ENCODE results near the gene TRPM3.

DNA sequence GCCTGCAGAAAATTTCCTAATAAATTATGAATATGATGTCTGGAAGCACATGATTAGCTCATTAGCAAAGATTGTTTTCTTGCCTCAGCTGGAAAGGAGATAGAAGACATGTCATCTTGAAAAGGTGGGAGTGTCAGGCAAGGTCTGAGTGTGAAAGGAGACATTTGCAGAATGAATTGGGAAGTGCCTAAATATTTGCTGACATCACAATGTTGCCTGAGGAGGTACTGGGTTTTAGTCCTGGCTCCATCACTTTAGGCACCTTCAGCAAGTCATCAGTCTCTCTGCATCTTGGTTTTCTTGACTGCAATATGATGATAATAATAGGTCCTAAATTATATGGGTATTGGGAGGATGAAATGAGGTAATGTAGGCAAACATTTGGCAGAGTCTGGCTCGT is 140.1 kb downstream of the TRPM3 start:
- no peak for TF ChIP-seq MYC (IDR thresholded peaks at IDR 0.05; ENCODE audit: low read depth, low read length)
- TF ChIP-seq MYC (CRISPR knock-in tag; IDR thresholded peaks at IDR 0.05; ENCODE audit: borderline replicate concordance, low read depth) = no peak
- TF ChIP-seq, protein P1, sequence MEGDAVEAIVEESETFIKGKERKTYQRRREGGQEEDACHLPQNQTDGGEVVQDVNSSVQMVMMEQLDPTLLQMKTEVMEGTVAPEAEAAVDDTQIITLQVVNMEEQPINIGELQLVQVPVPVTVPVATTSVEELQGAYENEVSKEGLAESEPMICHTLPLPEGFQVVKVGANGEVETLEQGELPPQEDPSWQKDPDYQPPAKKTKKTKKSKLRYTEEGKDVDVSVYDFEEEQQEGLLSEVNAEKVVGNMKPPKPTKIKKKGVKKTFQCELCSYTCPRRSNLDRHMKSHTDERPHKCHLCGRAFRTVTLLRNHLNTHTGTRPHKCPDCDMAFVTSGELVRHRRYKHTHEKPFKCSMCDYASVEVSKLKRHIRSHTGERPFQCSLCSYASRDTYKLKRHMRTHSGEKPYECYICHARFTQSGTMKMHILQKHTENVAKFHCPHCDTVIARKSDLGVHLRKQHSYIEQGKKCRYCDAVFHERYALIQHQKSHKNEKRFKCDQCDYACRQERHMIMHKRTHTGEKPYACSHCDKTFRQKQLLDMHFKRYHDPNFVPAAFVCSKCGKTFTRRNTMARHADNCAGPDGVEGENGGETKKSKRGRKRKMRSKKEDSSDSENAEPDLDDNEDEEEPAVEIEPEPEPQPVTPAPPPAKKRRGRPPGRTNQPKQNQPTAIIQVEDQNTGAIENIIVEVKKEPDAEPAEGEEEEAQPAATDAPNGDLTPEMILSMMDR (IDR thresholded peaks at IDR 0.05 in 2 of 3, conservative IDR thresholded peaks at IDR 0.05 in 1 of 3; ENCODE audit: insufficient read depth in 2 of 3, low read depth in 1 of 3, low read length in 3 of 3) = no peak
- no peak for TF ChIP-seq NR1H2 (CRISPR knock-in tag; IDR thresholded peaks at IDR 0.05)
- TF ChIP-seq TAF1 (IDR thresholded peaks at IDR 0.05; ENCODE audit: control insufficient read depth, extremely low read depth, insufficient read depth, low read length, severe bottlenecking) = no peak
- no peak for TF ChIP-seq ZNF76 (CRISPR knock-in tag; IDR thresholded peaks at IDR 0.05; ENCODE audit: borderline replicate concordance)

Data from K562 (cell line).